Uterine smooth muscle cell (primary cell): ENCODE measurements around the gene ORMDL2. TPM values are rescaled to one million over a fixed set of nuclear protein-coding genes. Genes with fewer than 3 reads are reported as not detected.

Source experiments
- total RNA-seq: library from RNA; depleted of rRNA; stranded (reverse); fragments of >200 nt; gene quantifications from 2 replicates; pipeline ENCODE4 v1.2.3, GENCODE V29; 2014

ORMDL2 gene, protein sequence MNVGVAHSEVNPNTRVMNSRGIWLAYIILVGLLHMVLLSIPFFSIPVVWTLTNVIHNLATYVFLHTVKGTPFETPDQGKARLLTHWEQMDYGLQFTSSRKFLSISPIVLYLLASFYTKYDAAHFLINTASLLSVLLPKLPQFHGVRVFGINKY
- 21.9 and 26.2 TPM in 2 replicates for total RNA-seq

DNA sequence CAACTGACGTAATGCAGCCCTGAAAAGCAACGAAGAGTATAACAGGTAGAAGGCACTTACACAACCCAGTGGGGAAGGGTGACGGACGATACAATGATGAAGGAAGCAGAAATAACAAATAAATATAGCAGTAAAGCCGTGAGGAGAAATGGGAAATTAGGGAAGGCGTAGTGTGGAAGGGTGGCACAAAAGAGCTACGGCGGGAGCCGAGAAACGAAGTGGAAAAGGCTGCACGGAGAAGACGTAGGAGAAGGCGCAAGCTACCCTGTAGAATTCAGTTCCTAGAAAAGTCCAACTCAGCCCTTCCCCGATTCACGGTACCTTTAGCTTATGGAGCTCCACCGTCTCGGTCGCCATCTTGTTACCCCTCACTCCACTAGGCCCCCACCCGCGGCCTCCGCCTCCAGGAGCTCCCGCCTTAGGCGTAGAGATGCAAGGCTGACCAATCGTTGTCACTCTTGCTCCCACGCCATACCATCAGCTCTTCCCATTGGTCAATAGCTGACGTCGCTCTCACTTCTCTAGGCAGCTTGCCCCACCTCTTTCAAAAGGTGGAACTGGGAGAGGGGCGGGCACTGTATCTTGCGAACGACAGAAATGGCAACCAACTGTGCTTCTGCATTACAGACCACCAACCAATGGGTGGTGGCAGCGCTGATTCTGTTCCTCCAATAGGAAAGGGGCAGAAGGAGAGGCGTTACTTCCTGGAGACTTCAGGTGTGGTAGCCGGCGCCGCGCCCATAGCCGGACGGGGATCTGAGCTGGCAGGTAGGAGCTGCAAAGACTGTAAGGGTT, at the start of gene ORMDL2, which contains the start of gene SARNP:
Gene ORMDL2 (plus strand): TSS at position 697 of the 795 bp plus-strand sequence. CDS start 959 bp downstream, outside the sequence.
Gene SARNP (minus strand): TSS at position 380 of the 795 bp plus-strand sequence. CDS start 23 bp downstream, at position 357.

DNA sequence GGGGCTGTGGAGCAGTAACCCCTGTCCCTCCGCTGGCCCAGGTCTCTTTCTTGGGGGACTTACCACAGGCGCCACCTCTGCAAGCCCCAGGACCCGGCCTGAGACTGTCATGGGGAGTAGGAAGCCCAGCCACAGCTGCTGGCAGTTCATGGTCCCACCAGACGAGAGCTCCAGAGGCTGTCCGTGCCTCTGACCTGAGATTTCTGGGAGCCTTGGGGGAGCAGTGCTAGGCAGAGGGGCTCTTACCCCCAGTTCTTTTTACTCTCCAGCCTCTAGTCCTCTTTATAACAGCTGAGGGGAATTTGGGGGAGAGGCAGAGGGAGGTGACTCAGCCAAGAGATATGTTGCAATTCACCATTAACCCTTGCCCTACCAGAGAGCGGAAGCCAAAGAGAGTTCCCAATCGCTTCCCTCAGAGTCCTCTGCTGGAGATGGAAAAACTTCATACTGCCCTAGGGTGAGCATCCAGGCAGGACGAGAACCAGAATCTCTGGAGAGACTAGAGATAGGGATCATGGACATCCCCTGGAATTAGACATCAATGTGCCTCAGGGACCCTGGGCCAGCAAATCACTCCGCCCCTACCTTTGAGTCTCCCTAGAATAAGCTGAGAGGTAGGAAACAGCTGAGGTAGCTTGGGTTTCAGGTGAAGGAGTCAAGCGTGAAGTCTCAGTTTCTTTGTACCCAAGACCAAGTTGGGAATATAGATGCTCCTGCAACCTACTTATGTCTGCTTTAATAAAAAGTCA, 25.0 kb downstream of the ORMDL2 start, which contains the start of gene MMP19:
Gene MMP19 (minus strand): TSS at position 256 of the 749 bp plus-strand sequence. CDS start 106 bp downstream, at position 150.

Other genes with a start within 250 kb of the ORMDL2 start
- not detected in 2 replicates for gene OR2AP1, start 245.6 kb upstream of the ORMDL2 start, total RNA-seq
- not detected in 2 replicates for gene OR10P1, start 181.1 kb upstream of the ORMDL2 start, total RNA-seq
- gene ITGA7, start 110.1 kb upstream of the ORMDL2 start, total RNA-seq, result 26.6 and 47.0 TPM in 2 replicates
- gene BLOC1S1, start 102.0 kb upstream of the ORMDL2 start, total RNA-seq, result 89.5 and 92.5 TPM in 2 replicates
- 11.9 and 17.7 TPM in 2 replicates for gene RDH5, start 97.6 kb upstream of the ORMDL2 start, total RNA-seq
- 2,861 and 3,471 TPM in 2 replicates for gene CD63, start 89.0 kb upstream of the ORMDL2 start, total RNA-seq
- 3.9 and 6.6 TPM in 2 replicates for gene GDF11, start 74.9 kb upstream of the ORMDL2 start, total RNA-seq
- gene SARNP, start 317 bp upstream of the ORMDL2 start, total RNA-seq, result 101 and 113 TPM in 2 replicates
- gene DNAJC14, start 11.5 kb downstream of the ORMDL2 start, total RNA-seq, result 70.1 and 78.6 TPM in 2 replicates
- 2.7 and 5.2 TPM in 2 replicates for gene MMP19, start 24.9 kb downstream of the ORMDL2 start, total RNA-seq
- 24.9 and 32.4 TPM in 2 replicates for gene PYM1, start 109.9 kb downstream of the ORMDL2 start, total RNA-seq
- 29.8 and 32.7 TPM in 2 replicates for gene DGKA, start 113.1 kb downstream of the ORMDL2 start, total RNA-seq
- 0.22 and 1.5 TPM in 2 replicates for gene PMEL, start 148.0 kb downstream of the ORMDL2 start, total RNA-seq
- gene CDK2, start 148.8 kb downstream of the ORMDL2 start, total RNA-seq, result 12.2 and 28.4 TPM in 2 replicates
- gene RAB5B, start 156.0 kb downstream of the ORMDL2 start, total RNA-seq, result 41.6 and 51.5 TPM in 2 replicates
- 9.1 and 10.8 TPM in 2 replicates for gene SUOX, start 179.2 kb downstream of the ORMDL2 start, total RNA-seq
- gene IKZF4, start 203.0 kb downstream of the ORMDL2 start, total RNA-seq, result 1.5 TPM in 2 replicates
- gene RPS26, start 223.9 kb downstream of the ORMDL2 start, total RNA-seq, result 174 and 483 TPM in 2 replicates